Keratinocyte (primary cell): ENCODE results near the gene MAP9. TPM values are rescaled to one million over a fixed set of nuclear protein-coding genes. Genes with fewer than 3 reads are reported as not detected.

ENCODE experiments used
- DNase-seq: peaks from one replicate; pipeline ENCODE4 v3.0.0-alpha.2; 2011; ENCODE audit warnings: low read depth, missing footprints, low spot score
- FAIRE-seq: peaks from 2 replicates; lab custom pipeline; 2011; peaks lifted over from hg19 to GRCh38; lab: Jason Lieb, UNC
- H2AFZ ChIP-seq: 2 replicates; pipeline ENCODE4 v1.6.0; 2012; ENCODE audit warnings: low read length, control low read depth, inconsistent platforms; ENCODE audit not compliant: control insufficient read depth
- H3K27ac ChIP-seq: 2 replicates; pipeline ENCODE4 v1.5.1; 2011; ENCODE audit warnings: low read length; ENCODE audit not compliant: control insufficient read depth, insufficient read depth
- H3K27me3 ChIP-seq: 3 replicates; pipeline ENCODE4 v1.6.0; 2011; ENCODE audit warnings: low read length; ENCODE audit not compliant: control insufficient read depth, insufficient read depth; ENCODE audit errors: extremely low read depth
- H3K36me3 ChIP-seq, 2 experiments: 2 replicates in 1 of 2; 3 replicates in 1 of 2; pipeline ENCODE4 v1.5.1; 2011; ENCODE audit warnings: low read length in 2 of 2, mild to moderate bottlenecking in 1 of 2; ENCODE audit not compliant: control insufficient read depth in 2 of 2, insufficient read depth in 2 of 2; ENCODE audit errors: extremely low read depth in 1 of 2
- H3K4me1 ChIP-seq: 3 replicates; pipeline ENCODE4 v1.5.1; 2011; ENCODE audit warnings: low read length; ENCODE audit not compliant: control insufficient read depth, insufficient read depth; ENCODE audit errors: extremely low read depth
- H3K4me2 ChIP-seq: 3 replicates; pipeline ENCODE4 v1.6.0; 2011; ENCODE audit warnings: low read depth, low read length; ENCODE audit not compliant: control insufficient read depth, insufficient read depth; ENCODE audit errors: extremely low read depth
- H3K4me3 ChIP-seq, 3 experiments: fragments of 200-600 bp in 1 of 3; sonication (generic) in 1 of 3; 2 replicates in 2 of 3; 3 replicates in 1 of 3; pipeline ENCODE4 v1.5.1; 2011 to 2016; ENCODE audit warnings: low read length in 3 of 3, mild to moderate bottlenecking in 3 of 3, control low read depth in 2 of 3, inconsistent platforms in 1 of 3, low read depth in 1 of 3, mixed read lengths in 1 of 3, mixed run types in 1 of 3, moderate library complexity in 1 of 3; ENCODE audit not compliant: control insufficient read depth in 2 of 3, insufficient read depth in 2 of 3; ENCODE audit errors: extremely low read depth in 1 of 3
- H3K79me2 ChIP-seq: 2 replicates; pipeline ENCODE4 v1.6.0; 2012; ENCODE audit warnings: low read length; ENCODE audit not compliant: control insufficient read depth, insufficient read depth
- H3K9ac ChIP-seq: 3 replicates; pipeline ENCODE4 v1.6.0; 2011; ENCODE audit warnings: low read length; ENCODE audit not compliant: control insufficient read depth, insufficient read depth; ENCODE audit errors: extremely low read depth
- H3K9me1 ChIP-seq: 3 replicates; pipeline ENCODE4 v1.6.0; 2011; ENCODE audit warnings: low read length; ENCODE audit not compliant: control insufficient read depth, insufficient read depth; ENCODE audit errors: extremely low read depth
- H3K9me3 ChIP-seq: 2 replicates; pipeline ENCODE4 v1.5.1; 2012; ENCODE audit warnings: low read depth, low read length; ENCODE audit not compliant: control insufficient read depth
- H4K20me1 ChIP-seq: 3 replicates; pipeline ENCODE4 v1.6.0; 2011; ENCODE audit warnings: low read length; ENCODE audit not compliant: control insufficient read depth, insufficient read depth; ENCODE audit errors: extremely low read depth
- CTCF ChIP-seq, 3 experiments: IDR thresholded peaks in 1 of 3; conservative IDR thresholded peaks in 1 of 3; optimal IDR thresholded peaks in 1 of 3; 2 replicates in 2 of 3; 3 replicates in 1 of 3; pipeline versions ENCODE3 to v1.5.1; 2011; ENCODE audit warnings: low read length in 3 of 3, mild to moderate bottlenecking in 3 of 3, moderate library complexity in 2 of 3, control low read depth in 1 of 3, inconsistent platforms in 1 of 3; ENCODE audit not compliant: insufficient read depth in 2 of 3; ENCODE audit errors: extremely low read depth in 1 of 3
- EZH2 ChIP-seq: IDR thresholded peaks from one replicate; pipeline ENCODE4 v1.6.1; 2012; ENCODE audit warnings: inconsistent platforms, mild to moderate bottlenecking, low read length, moderate library complexity
- dilution Hi-C: fragments of 300-500 bp; cut with MboI; formaldehyde crosslinking; loops from one replicate; pipeline ENCODE4 v1.7.0; 2020; ENCODE audit warnings: low sequenced_read_pairs; ENCODE audit not compliant: extremely low pct_ligation_motif_present
- polyA plus RNA-seq, 5 experiments: library from polyadenylated mRNA; depleted of rRNA in 3 of 5; stranded (reverse) in 3 of 5; stranded (forward) in 1 of 5; unstranded in 1 of 5; fragments of >200 nt; gene quantifications; 1 replicate in 1 of 5; 2 replicates in 3 of 5; 3 replicates in 1 of 5; pipeline versions ENCODE4 v1.2.1 to v1.2.3, GENCODE V29; 2011 to 2012; ENCODE audit warnings: missing spikeins in 2 of 5, low read depth in 1 of 5, low replicate concordance in 1 of 5
- small RNA-seq, 3 experiments: library from RNA; depleted of rRNA; stranded (forward); fragments of <200 nt; gene quantifications; one replicate each; pipeline ENCODE3, GENCODE V24; 2012; ENCODE audit warnings: low read depth in 3 of 3, low replicate concordance in 1 of 3; ENCODE audit not compliant: insufficient read length in 3 of 3

Gene MAP9
- polyA plus RNA-seq, 1 donor (not counting 4 experiments of a cell fraction or from before 2014, with no cell fraction given) = 7.4 TPM

- no peak overlapping the region for H3K27ac ChIP-seq
- H3K27me3 ChIP-seq = no peaks in the 10 kb centered on the region
- TF ChIP-seq CTCF (optimal IDR thresholded peaks at IDR 0.05 in 1 of 3, IDR thresholded peaks at IDR 0.05 in 1 of 3, conservative IDR thresholded peaks at IDR 0.05 in 1 of 3; ENCODE audit: extremely low read depth in 1 of 3, insufficient read depth in 2 of 3, low read length in 3 of 3) (no peak), EZH2 (no peak)
- dilution Hi-C loops = no loop called here
- no peak overlapping the region for H2AFZ ChIP-seq
- no peaks in the 10 kb centered on the region for H3K79me2 ChIP-seq
- FAIRE-seq (no peak), DNase-seq (no peak)
- no peak overlapping the region for H3K4me3 ChIP-seq
- no peak overlapping the region for H3K4me2 ChIP-seq
- no peaks in the 10 kb centered on the region for H3K4me1 ChIP-seq
- H3K9me3 ChIP-seq = no peaks in the 10 kb centered on the region
- H3K36me3 ChIP-seq = no peaks in the 10 kb centered on the region
- no peaks in the 10 kb centered on the region for H4K20me1 ChIP-seq
- no peaks in the 10 kb centered on the region for H3K9me1 ChIP-seq
- no peak overlapping the region for H3K9ac ChIP-seq
Observed at GRCh38 chr4:155299103-155299502, 77.7 kb downstream of the MAP9 start.

Small RNA genes within 50 kb of the gene (small RNA-seq; reads per million reads assigned to genes)
- gene AC097467.4 (0 reads per million in 3 experiments), gene YWHAEP4 (0 reads per million in 3 experiments)

Other genes starting within 250 kb of the MAP9 start
- gene NPY2R, start 168.3 kb downstream of the MAP9 start, polyA plus RNA-seq = not detected in 3 replicates